GM18867 (cell line): ENCODE measurements around the gene PKIB.
"Not testable (repeated sequence)": the region's sequence is repeated elsewhere in the genome, so short reads cannot be mapped to it uniquely, and the experiment has no call there.

ENCODE experiments used
- ATAC-seq: cut with Tn5 transposase; IDR thresholded peaks from one replicate; pipeline ENCODE4 v1.9.1; 2021; ENCODE audit warnings: mild to moderate bottlenecking, moderate library complexity; ENCODE audit not compliant: unreplicated experiment

Gene PKIB

GRCh38 chr6:122736616-122737015 is 126.4 kb downstream of the PKIB start:
- no peak for ATAC-seq

- no peak for ATAC-seq
Observed at GRCh38 chr6:122740091-122740490, 129.9 kb downstream of the PKIB start.

- no peak for ATAC-seq
Observed at GRCh38 chr6:122740936-122741335, 130.7 kb downstream of the PKIB start.

- not testable (repeated sequence) for ATAC-seq
Observed at GRCh38 chr6:122744247-122744646, 134.0 kb downstream of the PKIB start.

GRCh38 chr6:122744856-122745255 is 134.7 kb downstream of the PKIB start:
- not testable (repeated sequence) for ATAC-seq

GRCh38 chr6:122746688-122747087 is 136.5 kb downstream of the PKIB start:
- no peak for ATAC-seq

GRCh38 chr6:122747573-122747972 is 137.4 kb downstream of the PKIB start:
- ATAC-seq = no peak

GRCh38 chr6:122748945-122749344 is 138.7 kb downstream of the PKIB start:
- ATAC-seq = not testable (repeated sequence)

GRCh38 chr6:122749451-122750050 is 139.3 kb downstream of the PKIB start:
- ATAC-seq = no peak

GRCh38 chr6:122751326-122751725 is 141.1 kb downstream of the PKIB start:
- peak; percentile 89 for ATAC-seq

GRCh38 chr6:122752459-122752858 is 142.3 kb downstream of the PKIB start:
- ATAC-seq = peak; percentile 31

GRCh38 chr6:122753000-122753687 is 142.9 kb downstream of the PKIB start:
- ATAC-seq = no peak

- no peak for ATAC-seq
Observed at GRCh38 chr6:122753688-122754056, 143.5 kb downstream of the PKIB start.

GRCh38 chr6:122754191-122754731 is 144.1 kb downstream of the PKIB start:
- no peak for ATAC-seq

- no peak for ATAC-seq
Observed at GRCh38 chr6:122755901-122756300, 145.7 kb downstream of the PKIB start.

GRCh38 chr6:122758927-122759334 is 148.7 kb downstream of the PKIB start:
- ATAC-seq = peak; percentile 98

GRCh38 chr6:122760330-122760729 is 150.1 kb downstream of the PKIB start:
- no peak for ATAC-seq

- ATAC-seq = no peak
Observed at GRCh38 chr6:122766256-122766655, 156.1 kb downstream of the PKIB start.

GRCh38 chr6:122770835-122771601 is 160.8 kb downstream of the PKIB start:
- ATAC-seq = no peak

GRCh38 chr6:122772724-122773415 is 162.7 kb downstream of the PKIB start:
- ATAC-seq = no peak
